Parathyroid adenoma (tissue), 2 donors: Measurements from ENCODE around the gene MAP1B.

Source experiments
- H2AFZ ChIP-seq: fragments of 300-600 bp; sonication (generic); one replicate; pipeline ENCODE4 v1.7.0; 2017; ENCODE audit warnings: antibody characterized with exemption, mild to moderate bottlenecking
- H3K27ac ChIP-seq: fragments of 300-600 bp; sonication (generic); one replicate; pipeline ENCODE4 v1.7.0; 2017
- H3K27me3 ChIP-seq: fragments of 300-600 bp; sonication (generic); one replicate; pipeline ENCODE4 v1.7.0; 2017; ENCODE audit warnings: low read length; ENCODE audit not compliant: control insufficient read depth, insufficient read depth
- H3K36me3 ChIP-seq: fragments of 300-600 bp; sonication (generic); one replicate; pipeline ENCODE4 v1.7.0; 2017; ENCODE audit warnings: low read length; ENCODE audit not compliant: control insufficient read depth, insufficient read depth
- H3K4me1 ChIP-seq: fragments of 300-600 bp; sonication (generic); one replicate; pipeline ENCODE4 v1.7.0; 2017; ENCODE audit warnings: control low read depth
- H3K4me2 ChIP-seq: fragments of 300-600 bp; sonication (generic); one replicate; pipeline ENCODE4 v1.7.0; 2017; ENCODE audit warnings: low read length
- H3K4me3 ChIP-seq: fragments of 300-600 bp; sonication (generic); one replicate; pipeline ENCODE4 v1.7.0; 2017; ENCODE audit warnings: low read depth, low read length
- H3K79me2 ChIP-seq: fragments of 300-600 bp; sonication (generic); one replicate; pipeline ENCODE4 v1.7.0; 2017; ENCODE audit warnings: control low read depth
- H3K9ac ChIP-seq: fragments of 300-600 bp; sonication (generic); one replicate; pipeline ENCODE4 v1.7.0; 2017; ENCODE audit warnings: mild to moderate bottlenecking
- H3K9me3 ChIP-seq: fragments of 300-600 bp; sonication (generic); one replicate; pipeline ENCODE4 v1.7.0; 2017; ENCODE audit warnings: low read length; ENCODE audit not compliant: control insufficient read depth
- TF ChIP-seq, protein P1 (sequence below): fragments of 300-600 bp; sonication (generic); IDR thresholded peaks from one replicate; pipeline ENCODE4 v1.7.0; 2017; ENCODE audit warnings: antibody characterized with exemption, mild to moderate bottlenecking
- donor health status: primary hyperparathyroidism.

The MAP1B gene

DNA sequence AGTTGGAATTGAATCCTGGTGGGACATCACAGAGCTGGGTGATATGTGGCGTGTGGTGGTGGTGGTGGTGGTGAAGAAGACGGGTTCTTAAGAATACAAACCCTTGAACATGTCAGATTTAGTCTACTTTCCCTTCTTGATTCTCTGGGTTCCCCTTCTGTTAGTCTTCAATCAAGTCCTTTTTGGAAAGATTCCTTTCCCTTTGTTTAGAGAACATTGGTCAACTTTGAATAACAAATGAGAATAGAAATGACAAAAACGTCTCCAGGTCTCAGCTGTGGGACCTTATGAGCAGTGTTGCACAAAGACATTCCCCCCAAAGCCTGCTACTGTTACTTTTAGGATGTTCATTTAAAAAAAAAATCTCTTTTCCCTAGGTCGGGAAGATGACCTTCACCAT lies 46.3 kb downstream of the MAP1B start:
- Histone ChIP-seq H3K27me3 (no peaks in the 10 kb centered on the region), H3K27ac (no peak overlapping the region), H2AFZ (no peak overlapping the region), H3K9ac (no peak overlapping the region), H3K9me3 (no peaks in the 10 kb centered on the region), H3K79me2 (no peaks in the 10 kb centered on the region), H3K4me3 (no peak overlapping the region), H3K4me1 (no peaks in the 10 kb centered on the region), H3K36me3 (no peaks in the 10 kb centered on the region), H3K4me2 (no peak overlapping the region)
- TF ChIP-seq, protein P1, sequence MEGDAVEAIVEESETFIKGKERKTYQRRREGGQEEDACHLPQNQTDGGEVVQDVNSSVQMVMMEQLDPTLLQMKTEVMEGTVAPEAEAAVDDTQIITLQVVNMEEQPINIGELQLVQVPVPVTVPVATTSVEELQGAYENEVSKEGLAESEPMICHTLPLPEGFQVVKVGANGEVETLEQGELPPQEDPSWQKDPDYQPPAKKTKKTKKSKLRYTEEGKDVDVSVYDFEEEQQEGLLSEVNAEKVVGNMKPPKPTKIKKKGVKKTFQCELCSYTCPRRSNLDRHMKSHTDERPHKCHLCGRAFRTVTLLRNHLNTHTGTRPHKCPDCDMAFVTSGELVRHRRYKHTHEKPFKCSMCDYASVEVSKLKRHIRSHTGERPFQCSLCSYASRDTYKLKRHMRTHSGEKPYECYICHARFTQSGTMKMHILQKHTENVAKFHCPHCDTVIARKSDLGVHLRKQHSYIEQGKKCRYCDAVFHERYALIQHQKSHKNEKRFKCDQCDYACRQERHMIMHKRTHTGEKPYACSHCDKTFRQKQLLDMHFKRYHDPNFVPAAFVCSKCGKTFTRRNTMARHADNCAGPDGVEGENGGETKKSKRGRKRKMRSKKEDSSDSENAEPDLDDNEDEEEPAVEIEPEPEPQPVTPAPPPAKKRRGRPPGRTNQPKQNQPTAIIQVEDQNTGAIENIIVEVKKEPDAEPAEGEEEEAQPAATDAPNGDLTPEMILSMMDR: no peak

DNA sequence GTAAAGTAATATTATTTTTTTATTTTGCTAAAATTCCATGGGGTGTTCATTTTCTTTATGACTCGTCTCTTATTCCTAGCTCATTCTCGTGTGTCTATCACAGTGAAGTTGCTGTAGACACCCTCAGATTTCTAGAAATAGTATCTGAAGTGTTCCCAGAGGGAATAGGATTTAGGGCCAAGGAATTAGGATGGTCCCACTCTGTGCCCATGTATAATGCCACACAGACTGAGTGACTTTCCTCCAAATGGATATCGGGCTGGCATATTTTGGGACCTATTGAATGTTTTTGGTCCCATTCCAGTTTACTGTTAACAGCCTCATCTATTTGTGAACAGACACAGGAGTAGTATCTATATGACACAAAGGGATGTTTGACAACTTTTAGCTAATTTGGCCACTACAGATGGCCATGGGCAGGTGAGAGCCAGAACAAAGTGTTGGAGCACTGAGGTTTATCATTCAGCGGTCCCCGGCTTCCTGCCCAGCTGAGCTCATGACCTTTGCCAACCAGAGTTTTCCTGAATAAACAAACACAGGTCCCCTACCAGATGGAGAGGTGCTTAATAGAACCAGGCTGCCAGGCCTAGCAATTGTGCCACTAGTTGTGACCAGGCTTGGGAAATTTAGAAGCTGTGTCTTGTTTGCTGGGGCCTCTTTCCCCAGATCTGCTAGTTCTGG lies 46.9 kb downstream of the MAP1B start:
- Histone ChIP-seq H3K27ac (no peak overlapping the region), H3K4me2 (no peak overlapping the region), H2AFZ (no peak overlapping the region), H3K36me3 (no peaks in the 10 kb centered on the region), H3K9ac (no peak overlapping the region), H3K9me3 (no peaks in the 10 kb centered on the region), H3K4me1 (no peaks in the 10 kb centered on the region), H3K27me3 (no peaks in the 10 kb centered on the region), H3K79me2 (no peaks in the 10 kb centered on the region), H3K4me3 (no peak overlapping the region)
- TF ChIP-seq, protein P1: no peak

DNA sequence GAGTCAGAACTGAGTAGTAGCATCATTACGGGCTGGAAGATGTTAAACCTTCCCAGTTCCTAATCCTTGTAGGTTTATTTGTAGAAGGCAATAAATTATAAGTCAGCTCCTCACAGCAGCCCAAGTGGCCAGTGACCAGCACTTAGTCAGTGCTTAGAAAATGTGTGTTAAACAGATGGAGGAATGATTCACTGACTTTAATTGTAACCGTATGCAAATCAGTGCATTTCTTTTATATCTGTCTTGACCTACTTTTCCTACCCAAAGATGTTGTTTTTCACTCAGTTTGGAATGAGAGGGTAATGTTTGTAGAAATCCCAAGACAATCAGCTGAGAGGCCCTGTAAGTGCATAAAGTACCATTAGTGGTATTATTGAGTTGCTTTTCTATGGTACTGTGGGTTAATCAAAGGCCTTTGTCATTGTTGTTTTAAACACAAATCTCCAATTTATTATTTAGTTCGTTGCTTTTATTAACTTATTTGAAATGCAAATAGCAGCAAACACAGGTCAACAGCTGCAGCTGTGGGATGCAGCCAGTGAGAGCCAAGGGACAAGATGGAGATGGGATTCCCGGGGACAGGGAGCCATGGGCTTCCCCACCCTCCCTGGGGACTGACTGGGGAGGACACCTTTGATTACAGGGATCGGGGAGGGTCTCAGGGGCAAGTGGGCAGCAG lies 49.8 kb downstream of the MAP1B start:
- Histone ChIP-seq H3K27ac (no peak overlapping the region), H3K36me3 (no peaks in the 10 kb centered on the region), H3K4me2 (no peak overlapping the region), H3K27me3 (no peaks in the 10 kb centered on the region), H2AFZ (no peak overlapping the region), H3K4me1 (no peaks in the 10 kb centered on the region), H3K4me3 (no peak overlapping the region), H3K9ac (no peak overlapping the region), H3K79me2 (no peaks in the 10 kb centered on the region), H3K9me3 (no peaks in the 10 kb centered on the region)
- TF ChIP-seq, protein P1: no peak

DNA sequence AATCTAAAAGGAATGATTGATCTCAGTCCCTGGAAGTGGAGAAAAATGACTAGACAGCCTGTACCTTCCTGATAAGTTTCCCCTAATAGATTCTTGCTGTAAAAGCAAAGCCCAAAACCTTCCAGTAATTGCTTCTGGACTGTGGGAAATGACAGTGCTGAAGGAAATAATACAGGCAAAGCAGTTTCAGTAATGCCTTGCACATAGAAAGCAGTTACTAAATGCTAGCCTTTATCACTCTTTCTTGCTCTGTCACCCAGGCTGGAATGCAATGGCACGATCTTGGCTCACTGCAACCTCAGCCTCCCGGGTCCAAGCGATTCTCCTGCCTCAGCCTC lies 50.3 kb downstream of the MAP1B start:
- Histone ChIP-seq H3K27ac (no peak overlapping the region), H3K36me3 (no peaks in the 10 kb centered on the region), H3K4me3 (no peak overlapping the region), H3K4me1 (no peaks in the 10 kb centered on the region), H3K4me2 (no peak overlapping the region), H3K9ac (no peak overlapping the region), H3K9me3 (no peaks in the 10 kb centered on the region), H2AFZ (no peak overlapping the region), H3K79me2 (no peaks in the 10 kb centered on the region), H3K27me3 (no peaks in the 10 kb centered on the region)
- TF ChIP-seq, protein P1: no peak

DNA sequence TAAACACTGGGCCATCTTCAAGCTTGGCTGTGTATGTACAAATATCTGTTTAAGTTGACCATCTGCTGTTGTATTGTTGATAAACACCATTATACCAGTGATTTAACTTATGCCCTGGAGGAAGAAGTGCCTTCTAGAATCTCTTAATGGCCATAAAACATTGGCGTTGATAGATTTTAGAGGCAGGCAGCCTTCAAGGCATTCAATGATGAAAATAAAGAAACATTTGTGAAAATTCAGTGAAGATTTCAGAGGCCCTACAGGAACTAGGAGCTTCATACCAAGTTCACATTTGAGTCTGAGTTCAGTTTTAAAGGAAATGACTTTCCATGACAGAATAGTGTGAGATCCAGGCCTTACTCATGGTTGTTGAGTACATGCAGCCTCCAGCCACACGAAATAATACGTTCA lies 52.2 kb downstream of the MAP1B start:
- H3K4me2 ChIP-seq: no peak overlapping the region
- no peak overlapping the region for H3K4me3 ChIP-seq
- TF ChIP-seq, protein P1: no peak
- no peaks in the 10 kb centered on the region for H3K36me3 ChIP-seq
- H3K9ac ChIP-seq: no peak overlapping the region
- H3K4me1 ChIP-seq: no peaks in the 10 kb centered on the region
- H2AFZ ChIP-seq: no peak overlapping the region
- H3K27me3 ChIP-seq: no peaks in the 10 kb centered on the region
- no peaks in the 10 kb centered on the region for H3K9me3 ChIP-seq
- no peak overlapping the region for H3K27ac ChIP-seq
- no peaks in the 10 kb centered on the region for H3K79me2 ChIP-seq
